OCI-LY7 (cell line): Measurements from ENCODE around the gene CTDNEP1.

Source experiments
- EZH2phosphoT487 ChIP-seq: fragments of 200-600 bp; sonication (generic); IDR thresholded peaks from 2 replicates; pipeline ENCODE4 v1.6.1; 2018; ENCODE audit warnings: low read depth, borderline replicate concordance, mild to moderate bottlenecking, mixed run types, antibody characterized with exemption, low read length, moderate library complexity, mixed read lengths
- TF ChIP-seq, protein P1 (sequence below): fragments of 200-600 bp; sonication (generic); conservative IDR thresholded peaks from 2 replicates; pipeline ENCODE4 v1.5.1; 2014; ENCODE audit warnings: mild to moderate bottlenecking, antibody characterized with exemption, low read length, moderate library complexity, mixed read lengths

DNA sequence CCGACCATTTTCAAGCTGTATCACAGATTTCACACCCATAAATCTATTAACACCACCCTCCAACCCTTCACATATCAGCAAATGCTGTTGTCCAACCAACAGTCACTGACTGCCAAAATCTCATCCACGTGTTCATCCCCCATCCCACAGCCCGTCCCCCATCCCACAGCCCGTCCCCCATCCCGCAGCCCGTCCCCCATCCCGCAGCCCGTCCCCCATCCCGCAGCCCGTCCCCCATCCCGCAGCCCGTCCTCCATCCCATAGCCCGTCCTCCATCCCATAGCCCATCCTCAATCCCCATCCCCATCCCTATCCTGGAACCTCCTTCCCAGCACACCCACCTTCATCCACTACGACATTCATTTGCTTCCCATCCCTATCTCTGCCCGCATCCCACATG, 46.0 kb downstream of the CTDNEP1 start:
- TF ChIP-seq, protein P1, sequence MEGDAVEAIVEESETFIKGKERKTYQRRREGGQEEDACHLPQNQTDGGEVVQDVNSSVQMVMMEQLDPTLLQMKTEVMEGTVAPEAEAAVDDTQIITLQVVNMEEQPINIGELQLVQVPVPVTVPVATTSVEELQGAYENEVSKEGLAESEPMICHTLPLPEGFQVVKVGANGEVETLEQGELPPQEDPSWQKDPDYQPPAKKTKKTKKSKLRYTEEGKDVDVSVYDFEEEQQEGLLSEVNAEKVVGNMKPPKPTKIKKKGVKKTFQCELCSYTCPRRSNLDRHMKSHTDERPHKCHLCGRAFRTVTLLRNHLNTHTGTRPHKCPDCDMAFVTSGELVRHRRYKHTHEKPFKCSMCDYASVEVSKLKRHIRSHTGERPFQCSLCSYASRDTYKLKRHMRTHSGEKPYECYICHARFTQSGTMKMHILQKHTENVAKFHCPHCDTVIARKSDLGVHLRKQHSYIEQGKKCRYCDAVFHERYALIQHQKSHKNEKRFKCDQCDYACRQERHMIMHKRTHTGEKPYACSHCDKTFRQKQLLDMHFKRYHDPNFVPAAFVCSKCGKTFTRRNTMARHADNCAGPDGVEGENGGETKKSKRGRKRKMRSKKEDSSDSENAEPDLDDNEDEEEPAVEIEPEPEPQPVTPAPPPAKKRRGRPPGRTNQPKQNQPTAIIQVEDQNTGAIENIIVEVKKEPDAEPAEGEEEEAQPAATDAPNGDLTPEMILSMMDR: no peak
- no peak for TF ChIP-seq EZH2phosphoT487
